ENCODE results near the gene GAS2.

GAS2 gene

DNA sequence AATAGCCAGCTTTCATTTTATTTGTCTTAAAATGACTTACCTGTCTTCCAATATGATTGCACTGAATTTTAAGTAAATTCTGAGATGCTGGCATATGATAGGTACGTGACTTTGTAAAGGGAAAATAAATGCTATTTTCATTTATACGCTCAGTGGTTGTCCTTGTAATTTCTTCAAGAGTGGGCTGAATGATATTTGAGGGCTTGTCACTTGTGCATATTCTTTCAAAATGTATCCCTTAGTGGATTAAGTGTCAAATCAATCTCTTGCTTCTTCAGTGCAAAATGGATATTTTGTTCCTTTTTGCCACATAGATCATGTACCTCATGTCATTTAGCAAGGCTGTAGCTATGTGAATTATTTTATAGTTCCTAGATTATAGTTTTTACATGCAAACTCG lies 56.9 kb downstream of the GAS2 start:
- no peak for DNase-seq (ENCODE audit: low spot score)
- no peak overlapping the region for H3K4me3 ChIP-seq
- TF ChIP-seq, protein P1, sequence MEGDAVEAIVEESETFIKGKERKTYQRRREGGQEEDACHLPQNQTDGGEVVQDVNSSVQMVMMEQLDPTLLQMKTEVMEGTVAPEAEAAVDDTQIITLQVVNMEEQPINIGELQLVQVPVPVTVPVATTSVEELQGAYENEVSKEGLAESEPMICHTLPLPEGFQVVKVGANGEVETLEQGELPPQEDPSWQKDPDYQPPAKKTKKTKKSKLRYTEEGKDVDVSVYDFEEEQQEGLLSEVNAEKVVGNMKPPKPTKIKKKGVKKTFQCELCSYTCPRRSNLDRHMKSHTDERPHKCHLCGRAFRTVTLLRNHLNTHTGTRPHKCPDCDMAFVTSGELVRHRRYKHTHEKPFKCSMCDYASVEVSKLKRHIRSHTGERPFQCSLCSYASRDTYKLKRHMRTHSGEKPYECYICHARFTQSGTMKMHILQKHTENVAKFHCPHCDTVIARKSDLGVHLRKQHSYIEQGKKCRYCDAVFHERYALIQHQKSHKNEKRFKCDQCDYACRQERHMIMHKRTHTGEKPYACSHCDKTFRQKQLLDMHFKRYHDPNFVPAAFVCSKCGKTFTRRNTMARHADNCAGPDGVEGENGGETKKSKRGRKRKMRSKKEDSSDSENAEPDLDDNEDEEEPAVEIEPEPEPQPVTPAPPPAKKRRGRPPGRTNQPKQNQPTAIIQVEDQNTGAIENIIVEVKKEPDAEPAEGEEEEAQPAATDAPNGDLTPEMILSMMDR (IDR thresholded peaks at IDR 0.05): no peak
- no peak overlapping the region for H3K27ac ChIP-seq

DNA sequence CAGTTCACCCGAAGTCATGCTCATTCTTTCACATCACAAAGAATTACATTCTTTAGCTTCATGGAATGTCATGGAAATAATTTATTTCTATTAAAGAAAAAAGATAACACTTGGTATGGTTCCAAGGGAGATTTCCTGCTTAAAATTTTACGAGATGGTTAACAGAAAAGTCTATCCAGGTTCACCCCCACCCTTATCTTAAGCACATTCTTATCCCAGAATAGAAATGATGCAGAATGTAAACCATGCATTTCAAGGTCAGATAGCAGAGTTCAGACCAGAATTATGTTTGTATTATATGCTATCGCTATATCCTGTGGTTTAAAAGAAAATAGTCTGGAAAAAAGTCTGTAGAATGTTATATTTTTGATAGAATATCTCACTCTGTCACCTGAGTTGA lies 58.7 kb downstream of the GAS2 start:
- Histone ChIP-seq H3K4me3 (no peak overlapping the region), H3K27ac (no peak overlapping the region)
- DNase-seq (ENCODE audit: low spot score): no peak
- TF ChIP-seq, protein P1 (IDR thresholded peaks at IDR 0.05): no peak

DNA sequence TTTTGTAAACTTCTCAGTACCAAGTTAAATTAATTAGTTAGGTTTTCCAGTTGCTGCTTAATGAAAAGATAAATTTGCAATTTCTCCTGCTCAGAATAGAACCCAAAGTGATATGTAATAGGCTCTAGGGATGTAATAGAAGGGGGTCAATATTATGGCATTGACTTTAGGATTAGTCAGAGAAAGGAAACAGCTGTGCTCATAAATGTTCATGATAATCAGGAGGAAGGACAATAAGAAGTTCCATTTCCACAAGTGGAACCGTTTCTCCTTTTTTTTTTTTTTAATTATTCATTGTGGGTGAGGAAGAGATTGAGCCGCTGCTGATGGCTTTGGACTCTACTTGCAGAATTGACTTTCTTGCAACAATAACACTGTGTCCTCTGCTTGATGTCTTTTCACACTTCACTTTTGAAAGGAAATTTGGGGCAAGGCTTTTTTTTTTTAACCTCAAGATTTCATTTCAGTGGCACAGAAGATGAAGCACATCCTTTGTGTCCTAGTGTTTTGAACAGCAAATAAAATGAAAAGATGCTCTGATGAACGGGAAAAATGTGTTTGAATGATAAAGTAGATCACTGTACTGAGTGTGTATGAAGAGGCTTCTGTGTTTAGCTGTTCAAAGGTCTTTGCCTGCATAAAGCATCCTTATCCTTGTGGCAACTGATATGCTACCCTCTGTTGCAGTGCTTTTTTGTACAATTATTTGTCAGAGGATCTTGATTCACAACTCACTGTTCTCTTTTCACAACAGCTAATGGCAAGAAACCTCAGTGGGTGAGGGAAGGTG lies 62.4 kb downstream of the GAS2 start:
- H3K27ac ChIP-seq: no peak overlapping the region
- no peak for DNase-seq (ENCODE audit: low spot score)
- H3K4me3 ChIP-seq: no peak overlapping the region
- TF ChIP-seq, protein P1 (IDR thresholded peaks at IDR 0.05): no peak

DNA sequence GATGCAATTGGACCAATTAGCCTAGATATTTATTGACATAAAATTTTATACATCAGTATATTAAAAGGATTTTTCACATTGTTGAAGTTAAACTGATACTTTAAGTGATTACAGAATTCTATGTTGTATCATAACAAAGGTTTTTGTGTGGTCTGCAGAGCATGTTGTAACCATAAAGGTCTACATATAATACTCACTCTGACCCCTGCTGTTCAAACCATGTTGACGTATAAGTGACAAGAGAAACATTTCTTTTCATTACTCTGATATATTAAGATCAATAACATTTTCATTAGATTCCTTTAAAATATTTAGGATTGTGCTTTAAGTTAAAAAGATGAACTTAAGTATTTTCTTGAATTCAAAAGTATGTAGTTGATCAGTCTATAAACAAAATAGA lies 63.9 kb downstream of the GAS2 start:
- no peak for DNase-seq (ENCODE audit: low spot score)
- TF ChIP-seq, protein P1 (IDR thresholded peaks at IDR 0.05): no peak
- Histone ChIP-seq H3K4me3 (no peak overlapping the region), H3K27ac (no peak overlapping the region)

DNA sequence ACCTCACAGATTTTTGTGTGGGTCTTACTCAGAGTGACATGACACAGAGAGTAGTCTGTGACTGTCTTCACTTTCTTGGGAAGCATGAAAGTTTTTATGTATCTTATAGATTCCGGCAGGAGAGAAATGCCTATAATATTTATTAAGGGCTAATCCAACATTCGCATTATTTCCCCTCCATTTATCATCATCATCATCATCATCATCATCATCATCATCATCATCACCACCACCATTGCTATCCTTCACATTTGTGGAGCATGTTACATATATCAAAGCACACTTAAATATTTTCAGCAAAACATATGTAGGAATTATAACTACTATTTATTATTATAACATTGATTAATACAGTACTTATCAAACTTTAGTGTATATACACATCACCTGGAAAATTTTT lies 66.2 kb downstream of the GAS2 start:
- TF ChIP-seq, protein P1 (IDR thresholded peaks at IDR 0.05): no peak
- no peak for DNase-seq (ENCODE audit: low spot score)
- Histone ChIP-seq H3K4me3 (no peak overlapping the region), H3K27ac (no peak overlapping the region)

DNA sequence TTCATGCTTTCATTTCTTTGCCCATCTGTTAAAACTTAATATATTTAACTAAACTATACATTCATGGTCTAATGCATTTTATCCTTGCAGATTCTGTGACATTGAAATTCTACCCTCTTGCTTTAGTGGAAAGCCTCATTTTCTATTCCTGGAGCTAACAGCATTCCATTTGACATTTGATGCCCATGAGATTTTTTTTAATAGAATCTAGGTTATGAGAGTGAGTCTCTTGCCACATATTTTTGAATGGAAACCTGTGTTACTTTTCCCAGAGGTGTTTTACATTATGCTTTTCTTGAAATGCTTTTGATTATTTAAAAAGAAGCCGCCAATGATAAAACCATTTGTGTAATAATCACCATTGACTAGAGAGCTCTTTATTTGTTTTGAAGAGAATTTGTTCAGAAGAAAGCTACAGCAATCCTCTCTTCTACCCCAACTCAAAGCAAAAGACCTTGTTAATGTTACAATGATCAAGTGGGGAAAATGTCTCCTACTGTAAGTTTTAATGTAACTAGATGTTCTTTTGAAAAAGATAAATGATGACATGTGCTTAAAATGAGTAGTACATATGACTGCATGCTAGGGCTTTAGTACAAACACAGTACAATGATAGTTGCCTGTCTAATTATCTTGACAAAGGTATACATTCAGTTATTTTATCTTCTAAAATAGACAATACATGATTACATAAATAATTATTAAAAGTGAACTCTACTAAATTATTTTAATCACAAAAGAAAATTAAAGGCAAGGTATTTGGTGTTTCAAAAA lies 67.3 kb downstream of the GAS2 start:
- TF ChIP-seq, protein P1 (IDR thresholded peaks at IDR 0.05): no peak
- Histone ChIP-seq H3K4me3 (no peak overlapping the region), H3K27ac (no peak overlapping the region)

More for the DNA sequence above, 67.3 kb downstream of the GAS2 start:
- DNase-seq (ENCODE audit: low spot score): no peak
